Neural progenitor cell (in vitro differentiated cells): ENCODE measurements around the gene VMO1. TPM values are rescaled to one million over a fixed set of nuclear protein-coding genes. Genes with fewer than 3 reads are reported as not detected.

Experiments
- total RNA-seq: library from RNA; depleted of rRNA; stranded (reverse); fragments of >200 nt; gene quantifications from 2 replicates; pipeline ENCODE4 v1.2.3, GENCODE V29; 2015; ENCODE audit warnings: low replicate concordance

The VMO1 gene
- total RNA-seq, 1 donor from 2014 or later = not detected

Other genes starting within 250 kb of the VMO1 start
- 17.4 and 44.6 TPM in 2 replicates for gene MYBBP1A, start 231.0 kb downstream of the VMO1 start, total RNA-seq
- gene GGT6, start 225.8 kb downstream of the VMO1 start, total RNA-seq = not detected in 2 replicates
- 3.0 and 5.2 TPM in 2 replicates for gene SMTNL2, start 201.8 kb downstream of the VMO1 start, total RNA-seq
- gene ALOX15, start 144.7 kb downstream of the VMO1 start, total RNA-seq = 0.12 TPM in 1 of 2 replicates, not detected in the other
- gene PELP1, start 82.2 kb downstream of the VMO1 start, total RNA-seq = 22.4 and 38.1 TPM in 2 replicates
- 33.3 and 64.9 TPM in 2 replicates for gene ARRB2, start 75.7 kb downstream of the VMO1 start, total RNA-seq
- 27.3 and 31.6 TPM in 2 replicates for gene MED11, start 54.9 kb downstream of the VMO1 start, total RNA-seq
- not detected in 2 replicates for gene ZMYND15, start 46.5 kb downstream of the VMO1 start, total RNA-seq
- 0.21 and 0.43 TPM in 2 replicates for gene CXCL16, start 46.4 kb downstream of the VMO1 start, total RNA-seq
- gene TM4SF5, start 14.5 kb downstream of the VMO1 start, total RNA-seq = not detected in 2 replicates
- gene GLTPD2, start 2.6 kb upstream of the VMO1 start, total RNA-seq = not detected in 2 replicates
- gene PSMB6, start 9.8 kb upstream of the VMO1 start, total RNA-seq = 144 and 199 TPM in 2 replicates
- 23.8 and 36.0 TPM in 2 replicates for gene PLD2, start 20.8 kb upstream of the VMO1 start, total RNA-seq
- 26.2 and 34.6 TPM in 2 replicates for gene MINK1, start 47.0 kb upstream of the VMO1 start, total RNA-seq
- gene C17orf107, start 113.2 kb upstream of the VMO1 start, total RNA-seq = 1.1 and 2.3 TPM in 2 replicates
- 0.19 TPM in 1 of 2 replicates, not detected in the other for gene CHRNE, start 116.7 kb upstream of the VMO1 start, total RNA-seq
- not detected in 2 replicates for gene GP1BA, start 145.9 kb upstream of the VMO1 start, total RNA-seq
- 35.3 and 61.6 TPM in 2 replicates for gene SLC25A11, start 153.7 kb upstream of the VMO1 start, total RNA-seq
- gene RNF167, start 153.9 kb upstream of the VMO1 start, total RNA-seq = 43.9 and 82.1 TPM in 2 replicates
- gene PFN1, start 162.2 kb upstream of the VMO1 start, total RNA-seq = 203 and 458 TPM in 2 replicates
- gene ENO3, start 164.8 kb upstream of the VMO1 start, total RNA-seq = 20.8 and 24.5 TPM in 2 replicates
- 79.7 and 97.6 TPM in 2 replicates for gene SPAG7, start 181.5 kb upstream of the VMO1 start, total RNA-seq
- 0.34 and 1.8 TPM in 2 replicates for gene CAMTA2, start 201.3 kb upstream of the VMO1 start, total RNA-seq
- gene INCA1, start 211.2 kb upstream of the VMO1 start, total RNA-seq = 0.28 and 0.52 TPM in 2 replicates
- 22.1 and 22.2 TPM in 2 replicates for gene KIF1C, start 211.6 kb upstream of the VMO1 start, total RNA-seq
- gene SLC52A1, start 249.1 kb upstream of the VMO1 start, total RNA-seq = 0.31 TPM in 1 of 2 replicates, not detected in the other